K562 (cell line): ENCODE measurements around the gene TMEM154. TPM values are rescaled to one million over a fixed set of nuclear protein-coding genes. Genes with fewer than 3 reads are reported as not detected.

Experiments
- ADNP ChIP-seq: fragments of 200-800 bp; sonication (Bioruptor generic); IDR thresholded peaks from 2 replicates; pipeline ENCODE4 v1.6.1; 2016; ENCODE audit warnings: missing genetic modification characterization, missing compliant biosample characterization
- CEBPG ChIP-seq, 3 experiments: fragments of 200-800 bp in 1 of 3; sonication (Bioruptor generic) in 1 of 3; sonication (generic) in 1 of 3; formaldehyde crosslinking in 1 of 3; IDR thresholded peaks in 2 of 3; conservative IDR thresholded peaks in 1 of 3; 2 replicates each; pipeline versions ENCODE4 v1.6.1 to v1.8.0; 2016 to 2022; ENCODE audit warnings: missing compliant biosample characterization in 2 of 3, missing genetic modification characterization in 2 of 3, mild to moderate bottlenecking in 1 of 3, missing genetic modification reagents in 1 of 3
- HOXB6 ChIP-seq: fragments of 250-450 bp; sonication (Bioruptor Pico); IDR thresholded peaks from 2 replicates; pipeline ENCODE4 v1.5.1; 2022; ENCODE audit warnings: mild to moderate bottlenecking, borderline replicate concordance
- KAT2B ChIP-seq: IDR thresholded peaks from one replicate; pipeline ENCODE4 v1.6.1; 2012; ENCODE audit warnings: low read depth, mild to moderate bottlenecking, control low read depth, inconsistent platforms, low read length, moderate library complexity
- KAT8 ChIP-seq: fragments of 450-650 bp; IDR thresholded peaks from 2 replicates; pipeline ENCODE4 v1.6.1; 2016; ENCODE audit warnings: low read depth, mild to moderate bottlenecking
- NCOA2 ChIP-seq, 2 experiments: fragments of 450-650 bp; IDR thresholded peaks; 2 replicates each; pipeline ENCODE4 v1.6.1; 2018; ENCODE audit warnings: mild to moderate bottlenecking in 2 of 2, moderate library complexity in 1 of 2; ENCODE audit not compliant: partially characterized antibody in 2 of 2
- NR2C1 ChIP-seq, 2 experiments: fragments of 450-650 bp; IDR thresholded peaks; 2 replicates each; pipeline ENCODE4 v1.6.1; 2017; ENCODE audit warnings: mild to moderate bottlenecking in 2 of 2, antibody characterized with exemption in 1 of 2, inconsistent platforms in 1 of 2, missing compliant biosample characterization in 1 of 2, missing genetic modification characterization in 1 of 2
- PCBP1 ChIP-seq: fragments of 200-400 bp; formaldehyde crosslinking; IDR thresholded peaks from 2 replicates; pipeline ENCODE4 v1.6.1; 2018; ENCODE audit warnings: mild to moderate bottlenecking, low read depth, low read length; ENCODE audit not compliant: poor library complexity, severe bottlenecking
- SMARCA4 ChIP-seq: fragments of 450-650 bp; IDR thresholded peaks from 2 replicates; pipeline ENCODE4 v1.6.1; 2016
- SREBF2 ChIP-seq: sonication (generic); formaldehyde crosslinking; IDR thresholded peaks from 2 replicates; pipeline ENCODE4 v1.4.0; 2020; ENCODE audit warnings: mild to moderate bottlenecking, missing genetic modification reagents
- TAF1 ChIP-seq: IDR thresholded peaks from 2 replicates; pipeline ENCODE4 v1.6.1; 2011; ENCODE audit warnings: mild to moderate bottlenecking, low read length, moderate library complexity; ENCODE audit not compliant: insufficient read depth, control insufficient read depth, severe bottlenecking; ENCODE audit errors: extremely low read depth
- XRCC4 ChIP-seq: IDR thresholded peaks from one replicate; pipeline ENCODE4 v1.6.1; 2011; ENCODE audit not compliant: insufficient read depth, insufficient read length; ENCODE audit errors: extremely low read depth
- ZFP30 ChIP-seq: fragments of 250-450 bp; sonication (Bioruptor Pico); IDR thresholded peaks from 2 replicates; pipeline ENCODE4 v1.8.0; 2022; ENCODE audit warnings: moderate library complexity, mild to moderate bottlenecking, inconsistent platforms, borderline replicate concordance
- ZFX ChIP-seq: sonication (generic); formaldehyde crosslinking; IDR thresholded peaks from 2 replicates; pipeline ENCODE4 v1.8.0; 2022; ENCODE audit warnings: mild to moderate bottlenecking, missing genetic modification reagents, moderate library complexity
- polyA plus RNA-seq, 8 experiments: library from polyadenylated mRNA; depleted of rRNA in 4 of 8; stranded (reverse) in 5 of 8; unstranded in 3 of 8; fragments of >200 nt; fragmentation: Nextera tagmentation in 2 of 8; fragmentation: Illumina TruSeq in 1 of 8; extraction: Ambion mirVana in 2 of 8; extraction: Trizol in 1 of 8; gene quantifications; 2 replicates each; pipeline versions ENCODE4 v1.2.1 to v1.2.3, GENCODE V29; 2011 to 2014; ENCODE audit warnings: inconsistent platforms in 1 of 8, missing spikeins in 1 of 8
- total RNA-seq, 7 experiments: library from RNA; depleted of rRNA in 6 of 7; stranded (reverse); fragments of >200 nt in 6 of 7; fragmentation: Illumina TruSeq in 2 of 7; extraction: Trizol in 2 of 7; gene quantifications; 2 replicates each; pipeline versions ENCODE4 v1.2.1 to v1.2.3, GENCODE V29; 2011 to 2021; ENCODE audit warnings: low replicate concordance in 1 of 7
- TF ChIP-seq, protein P1 (sequence below), 3 experiments: IDR thresholded peaks in 2 of 3; conservative IDR thresholded peaks in 1 of 3; 2 replicates each; pipeline ENCODE4 v1.5.1; 2011 to 2012; ENCODE audit warnings: low read length in 3 of 3, mild to moderate bottlenecking in 3 of 3, control low read depth in 2 of 3, improper control_type of control experiment in 1 of 3, inconsistent platforms in 1 of 3, low read depth in 1 of 3, mixed read lengths in 1 of 3, moderate library complexity in 1 of 3; ENCODE audit not compliant: insufficient read depth in 2 of 3
- TF ChIP-seq, protein P2 (sequence below): fragments of 250-450 bp; sonication (Bioruptor Pico); IDR thresholded peaks from 2 replicates; pipeline ENCODE4 v1.8.0; 2021; ENCODE audit warnings: mild to moderate bottlenecking, moderate library complexity
- TF ChIP-seq, protein P3 (sequence below): fragments of 450-650 bp; formaldehyde crosslinking; IDR thresholded peaks from 2 replicates; pipeline ENCODE4 v1.4.0; 2020; ENCODE audit warnings: mild to moderate bottlenecking, moderate library complexity
- TF ChIP-seq, protein P4 (sequence below): IDR thresholded peaks from 3 replicates; pipeline ENCODE4 v1.6.1; 2011; ENCODE audit warnings: borderline replicate concordance, mild to moderate bottlenecking, moderate library complexity; ENCODE audit not compliant: insufficient read length; ENCODE audit errors: extremely low read depth

TMEM154 gene
- total and polyA plus RNA-seq, 9 of the 15 experiments (the other 6 are each of a cell fraction or from before 2014, with no cell fraction given) = 0.13 to 1.8 (median 0.58) TPM

DNA sequence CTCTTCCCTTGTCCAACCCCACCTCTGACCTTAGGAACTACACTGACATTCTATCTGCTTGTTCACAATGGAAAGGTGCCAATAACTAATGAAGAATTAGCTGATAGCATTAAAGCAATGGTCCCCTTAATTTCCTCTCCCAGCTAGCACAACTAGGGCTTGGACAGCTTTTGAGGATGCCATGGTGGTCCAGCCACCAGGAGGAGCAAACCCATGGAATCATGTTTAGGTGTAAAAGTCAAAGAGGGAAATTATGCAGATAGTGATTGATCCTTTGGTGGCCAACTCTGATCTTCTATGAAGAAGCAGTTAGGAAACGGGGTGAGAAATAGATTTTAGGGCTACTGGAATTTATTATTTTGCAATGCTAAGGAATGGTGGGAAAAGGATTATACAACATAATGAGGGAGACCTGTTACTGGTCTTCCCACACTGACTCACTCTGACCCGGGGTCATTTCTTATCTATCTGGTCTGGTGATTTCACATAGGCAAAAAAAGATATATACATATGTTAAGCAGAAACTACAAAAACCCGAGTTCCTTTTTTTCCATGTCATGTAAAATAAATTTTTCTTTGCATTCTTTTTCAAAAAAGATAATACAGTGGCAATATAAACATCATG, 98.1 kb downstream of the TMEM154 start (continued):
- TF ChIP-seq, protein P1, sequence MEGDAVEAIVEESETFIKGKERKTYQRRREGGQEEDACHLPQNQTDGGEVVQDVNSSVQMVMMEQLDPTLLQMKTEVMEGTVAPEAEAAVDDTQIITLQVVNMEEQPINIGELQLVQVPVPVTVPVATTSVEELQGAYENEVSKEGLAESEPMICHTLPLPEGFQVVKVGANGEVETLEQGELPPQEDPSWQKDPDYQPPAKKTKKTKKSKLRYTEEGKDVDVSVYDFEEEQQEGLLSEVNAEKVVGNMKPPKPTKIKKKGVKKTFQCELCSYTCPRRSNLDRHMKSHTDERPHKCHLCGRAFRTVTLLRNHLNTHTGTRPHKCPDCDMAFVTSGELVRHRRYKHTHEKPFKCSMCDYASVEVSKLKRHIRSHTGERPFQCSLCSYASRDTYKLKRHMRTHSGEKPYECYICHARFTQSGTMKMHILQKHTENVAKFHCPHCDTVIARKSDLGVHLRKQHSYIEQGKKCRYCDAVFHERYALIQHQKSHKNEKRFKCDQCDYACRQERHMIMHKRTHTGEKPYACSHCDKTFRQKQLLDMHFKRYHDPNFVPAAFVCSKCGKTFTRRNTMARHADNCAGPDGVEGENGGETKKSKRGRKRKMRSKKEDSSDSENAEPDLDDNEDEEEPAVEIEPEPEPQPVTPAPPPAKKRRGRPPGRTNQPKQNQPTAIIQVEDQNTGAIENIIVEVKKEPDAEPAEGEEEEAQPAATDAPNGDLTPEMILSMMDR (IDR thresholded peaks at IDR 0.05 in 2 of 3, conservative IDR thresholded peaks at IDR 0.05 in 1 of 3; ENCODE audit: insufficient read depth in 2 of 3, low read depth in 1 of 3, low read length in 3 of 3) = 0 out of 6 replicates have a peak, but pooled peaks of 1 of the 3 experiments have one; percentile 2
- no peak for TF ChIP-seq TAF1
- TF ChIP-seq ADNP = 0 out of 2 replicates have a peak, but pooled peaks have one; percentile 48
- TF ChIP-seq, protein P2, sequence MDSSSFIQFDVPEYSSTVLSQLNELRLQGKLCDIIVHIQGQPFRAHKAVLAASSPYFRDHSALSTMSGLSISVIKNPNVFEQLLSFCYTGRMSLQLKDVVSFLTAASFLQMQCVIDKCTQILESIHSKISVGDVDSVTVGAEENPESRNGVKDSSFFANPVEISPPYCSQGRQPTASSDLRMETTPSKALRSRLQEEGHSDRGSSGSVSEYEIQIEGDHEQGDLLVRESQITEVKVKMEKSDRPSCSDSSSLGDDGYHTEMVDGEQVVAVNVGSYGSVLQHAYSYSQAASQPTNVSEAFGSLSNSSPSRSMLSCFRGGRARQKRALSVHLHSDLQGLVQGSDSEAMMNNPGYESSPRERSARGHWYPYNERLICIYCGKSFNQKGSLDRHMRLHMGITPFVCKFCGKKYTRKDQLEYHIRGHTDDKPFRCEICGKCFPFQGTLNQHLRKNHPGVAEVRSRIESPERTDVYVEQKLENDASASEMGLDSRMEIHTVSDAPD (CRISPR knock-in tag) = no peak
- TF ChIP-seq ZFP30 (CRISPR knock-in tag) = no peak
- TF ChIP-seq HOXB6 (CRISPR knock-in tag) = no peak
- peak; percentile 47; the same call in 1 of the 2 replicates for TF ChIP-seq SMARCA4
- no peak for TF ChIP-seq SREBF2
- no peak for TF ChIP-seq KAT2B
- no peak for TF ChIP-seq CEBPG (CRISPR knock-in tag; IDR thresholded peaks at IDR 0.05)
- TF ChIP-seq CEBPG (tag; conservative IDR thresholded peaks at IDR 0.05 in 1 of 2, IDR thresholded peaks at IDR 0.05 in 1 of 2) = peak in 1 of 2 experiments; percentile 45; a peak in 1 of 4 replicates
- TF ChIP-seq ZFX = no peak
- 0 out of 2 replicates have a peak, but pooled peaks have one; percentile 11 for TF ChIP-seq NR2C1 (IDR thresholded peaks at IDR 0.05)
- peak; percentile 56 for TF ChIP-seq NR2C1 (tag; IDR thresholded peaks at IDR 0.05)
- TF ChIP-seq, protein P3, sequence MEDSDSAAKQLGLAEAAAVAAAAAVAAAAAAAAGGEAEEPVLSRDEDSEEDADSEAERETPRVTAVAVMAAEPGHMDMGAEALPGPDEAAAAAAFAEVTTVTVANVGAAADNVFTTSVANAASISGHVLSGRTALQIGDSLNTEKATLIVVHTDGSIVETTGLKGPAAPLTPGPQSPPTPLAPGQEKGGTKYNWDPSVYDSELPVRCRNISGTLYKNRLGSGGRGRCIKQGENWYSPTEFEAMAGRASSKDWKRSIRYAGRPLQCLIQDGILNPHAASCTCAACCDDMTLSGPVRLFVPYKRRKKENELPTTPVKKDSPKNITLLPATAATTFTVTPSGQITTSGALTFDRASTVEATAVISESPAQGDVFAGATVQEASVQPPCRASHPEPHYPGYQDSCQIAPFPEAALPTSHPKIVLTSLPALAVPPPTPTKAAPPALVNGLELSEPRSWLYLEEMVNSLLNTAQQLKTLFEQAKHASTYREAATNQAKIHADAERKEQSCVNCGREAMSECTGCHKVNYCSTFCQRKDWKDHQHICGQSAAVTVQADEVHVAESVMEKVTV (CRISPR knock-in tag) = no peak
- no peak for TF ChIP-seq NCOA2 (IDR thresholded peaks at IDR 0.05; ENCODE audit: partially characterized antibody in 2 of 2)
- no peak for TF ChIP-seq KAT8
- TF ChIP-seq, protein P4, sequence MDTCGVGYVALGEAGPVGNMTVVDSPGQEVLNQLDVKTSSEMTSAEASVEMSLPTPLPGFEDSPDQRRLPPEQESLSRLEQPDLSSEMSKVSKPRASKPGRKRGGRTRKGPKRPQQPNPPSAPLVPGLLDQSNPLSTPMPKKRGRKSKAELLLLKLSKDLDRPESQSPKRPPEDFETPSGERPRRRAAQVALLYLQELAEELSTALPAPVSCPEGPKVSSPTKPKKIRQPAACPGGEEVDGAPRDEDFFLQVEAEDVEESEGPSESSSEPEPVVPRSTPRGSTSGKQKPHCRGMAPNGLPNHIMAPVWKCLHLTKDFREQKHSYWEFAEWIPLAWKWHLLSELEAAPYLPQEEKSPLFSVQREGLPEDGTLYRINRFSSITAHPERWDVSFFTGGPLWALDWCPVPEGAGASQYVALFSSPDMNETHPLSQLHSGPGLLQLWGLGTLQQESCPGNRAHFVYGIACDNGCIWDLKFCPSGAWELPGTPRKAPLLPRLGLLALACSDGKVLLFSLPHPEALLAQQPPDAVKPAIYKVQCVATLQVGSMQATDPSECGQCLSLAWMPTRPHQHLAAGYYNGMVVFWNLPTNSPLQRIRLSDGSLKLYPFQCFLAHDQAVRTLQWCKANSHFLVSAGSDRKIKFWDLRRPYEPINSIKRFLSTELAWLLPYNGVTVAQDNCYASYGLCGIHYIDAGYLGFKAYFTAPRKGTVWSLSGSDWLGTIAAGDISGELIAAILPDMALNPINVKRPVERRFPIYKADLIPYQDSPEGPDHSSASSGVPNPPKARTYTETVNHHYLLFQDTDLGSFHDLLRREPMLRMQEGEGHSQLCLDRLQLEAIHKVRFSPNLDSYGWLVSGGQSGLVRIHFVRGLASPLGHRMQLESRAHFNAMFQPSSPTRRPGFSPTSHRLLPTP = no peak
- no peak for TF ChIP-seq PCBP1
- no peak for TF ChIP-seq XRCC4
